ENCODE measurements around the gene SERPINA1. TPM values are rescaled to one million over a fixed set of nuclear protein-coding genes. Genes with fewer than 3 reads are reported as not detected.

The SERPINA1 gene
- total RNA-seq, 1 experiment from 2014 or later = 9.1 TPM

DNA sequence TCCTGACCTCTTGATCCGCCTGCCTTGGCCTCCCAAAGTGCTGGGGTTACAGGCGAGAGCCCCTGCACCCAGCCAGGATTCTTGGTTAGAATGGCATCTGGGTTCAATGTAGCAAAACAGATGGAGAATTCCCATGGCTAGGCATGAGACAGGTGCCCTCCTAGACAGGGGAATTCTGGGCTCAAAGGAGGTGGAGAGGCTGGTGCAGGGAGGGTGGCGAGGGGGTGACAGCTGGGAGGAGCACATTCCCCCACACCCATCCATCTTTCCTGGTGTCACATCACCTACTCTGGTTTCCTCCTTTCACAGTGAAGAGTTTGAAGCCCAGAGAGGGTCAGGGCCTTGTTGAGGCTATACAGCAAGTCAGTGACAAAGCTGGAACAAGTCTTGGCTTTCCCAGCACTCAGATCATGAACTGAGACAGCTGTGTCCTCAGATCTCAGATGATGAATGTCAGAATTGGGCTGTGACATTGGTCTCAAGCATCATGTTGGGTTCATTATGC lies 2.8 kb downstream of the SERPINA1 start:
- no peak overlapping the region for H2AFZ ChIP-seq (ENCODE audit: low read depth, low read length, poor library complexity, severe bottlenecking)
- RAD21 ChIA-PET (ENCODE audit: low non-redundant PET in 1 of 2, low total read pairs in 2 of 2, uncharacterized antibody in 2 of 2, unreplicated experiment in 2 of 2) = no interaction called here
- no peaks in the 10 kb centered on the region for H3K36me3 ChIP-seq (ENCODE audit: control insufficient read depth in 1 of 2, insufficient read depth in 2 of 2, low read length in 2 of 2)
- no peaks in the 10 kb centered on the region for H3K27me3 ChIP-seq (ENCODE audit: insufficient read depth, low read length)
- no peaks in the 10 kb centered on the region for H3K9me2 ChIP-seq (ENCODE audit: insufficient read depth)
- no peak overlapping the region for H3K27ac ChIP-seq (ENCODE audit: low read depth, low read length)
- BruUV-seq (replicated peaks) = no TSS peak
- no peaks in the 10 kb centered on the region for H4K20me1 ChIP-seq (ENCODE audit: insufficient read depth)
- TF ChIP-seq SRF (IDR thresholded peaks at IDR 0.05; ENCODE audit: low read depth) = no peak
- no peak for TF ChIP-seq EZH2 (IDR thresholded peaks at IDR 0.05)
- TF ChIP-seq, protein P1, sequence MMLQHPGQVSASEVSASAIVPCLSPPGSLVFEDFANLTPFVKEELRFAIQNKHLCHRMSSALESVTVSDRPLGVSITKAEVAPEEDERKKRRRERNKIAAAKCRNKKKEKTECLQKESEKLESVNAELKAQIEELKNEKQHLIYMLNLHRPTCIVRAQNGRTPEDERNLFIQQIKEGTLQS (IDR thresholded peaks at IDR 0.05) = no peak
- no peak for TF ChIP-seq ZNF274 (IDR thresholded peaks at IDR 0.05; ENCODE audit: low read depth, low read length)
- no peak for TF ChIP-seq CEBPB (IDR thresholded peaks at IDR 0.05; ENCODE audit: low read depth)
- TF ChIP-seq ZFX (IDR thresholded peaks at IDR 0.05) = no peak
- no peak for TF ChIP-seq POLR2AphosphoS5 (IDR thresholded peaks at IDR 0.05; ENCODE audit: low read depth, low read length)
- TF ChIP-seq TCF7L2 (IDR thresholded peaks at IDR 0.05; ENCODE audit: borderline replicate concordance, extremely low read depth, insufficient read depth, insufficient read length) = no peak
- TF ChIP-seq SP1 (IDR thresholded peaks at IDR 0.05; ENCODE audit: low read depth) = no peak
- TF ChIP-seq ZBTB33 (IDR thresholded peaks at IDR 0.05; ENCODE audit: extremely low read depth, insufficient replicate concordance, low read length) = no peak
- no peak for TF ChIP-seq RAD21 (IDR thresholded peaks at IDR 0.05; ENCODE audit: low read depth)
- TF ChIP-seq ELF1 (IDR thresholded peaks at IDR 0.05; ENCODE audit: borderline replicate concordance, low read depth) = no peak
- TF ChIP-seq FOSL1 (IDR thresholded peaks at IDR 0.05; ENCODE audit: low read depth) = no peak
- TF ChIP-seq CBX3 (IDR thresholded peaks at IDR 0.05; ENCODE audit: low read depth) = no peak
- no peak for TF ChIP-seq MAX (IDR thresholded peaks at IDR 0.05)
- no peak for ATAC-seq
- intact Hi-C loops (cut with micrococcal nuclease) = no loop called here
- no peaks in the 10 kb centered on the region for H3K79me2 ChIP-seq (ENCODE audit: insufficient read depth, low read length)
- H3K9ac ChIP-seq (ENCODE audit: low read length) = no peak overlapping the region
- H3K4me3 ChIP-seq (replicated peaks in 1 of 2; ENCODE audit: low read depth in 1 of 2, low read length in 2 of 2) = no peak overlapping the region
- no peak for DNase-seq (ENCODE audit: low read depth, low spot score)
- H3K4me2 ChIP-seq (ENCODE audit: low read length) = no peak overlapping the region
- H3K4me1 ChIP-seq (ENCODE audit: control insufficient read depth in 1 of 2, insufficient read depth in 2 of 2, low read length in 2 of 2) = peaks cover 5 to 22% of the 10 kb centered on the region in 2 experiments
- POLR2A ChIA-PET = no interaction called here
- no peaks in the 10 kb centered on the region for H3K9me3 ChIP-seq (ENCODE audit: control insufficient read depth in 1 of 2, insufficient read depth in 1 of 2, low read depth in 1 of 2, low read length in 2 of 2)
- CTCF ChIA-PET = no interaction called here

Measured in HCT116 (cell line).